AG09319 (cell line): ENCODE data around the gene SLC25A29.
A peak's percentile ranks its signal among the peaks of the same experiment; 100 is the strongest.

ENCODE experiments used
- DNase-seq: peaks from one replicate; pipeline ENCODE4 v3.0.0-alpha.2; 2010; ENCODE audit warnings: low read depth; ENCODE audit errors: extremely low read depth
- CTCF ChIP-seq: IDR thresholded peaks from 2 replicates; pipeline ENCODE4 v1.5.1; 2011; ENCODE audit warnings: low read depth, mild to moderate bottlenecking, inconsistent platforms, low read length, moderate library complexity

The SLC25A29 gene

GRCh38 chr14:100323121-100323941 lies 17.1 kb upstream of the SLC25A29 start, which contains the start of gene SLC25A47:
TSS of gene SLC25A47 (plus strand) at chr14:100323339. CDS start at chr14:100323415, 76 bp downstream.
- DNase-seq, result no peak
- no peak for TF ChIP-seq CTCF

- DNase-seq, result no peak
- TF ChIP-seq CTCF, result no peak
These were observed 16.1 kb upstream of the SLC25A29 start for GRCh38 chr14:100322138-100322957.

- no peak for DNase-seq
These were observed 15.4 kb upstream of the SLC25A29 start for GRCh38 chr14:100321473-100322137.

GRCh38 chr14:100320157-100320856 lies 14.1 kb upstream of the SLC25A29 start:
- no peak for DNase-seq
- TF ChIP-seq CTCF, result no peak

More at GRCh38 chr14:100321473-100322137, 15.4 kb upstream of the SLC25A29 start:
- TF ChIP-seq CTCF, result no peak

GRCh38 chr14:100317912-100318808 lies 11.9 kb upstream of the SLC25A29 start:
- DNase-seq, result peak; percentile 25
- TF ChIP-seq CTCF, result peak; percentile 80

- no peak for TF ChIP-seq CTCF
- DNase-seq, result no peak
These were observed 11.1 kb upstream of the SLC25A29 start for GRCh38 chr14:100317389-100317788.
